Naive B cell (primary cell): ENCODE data around the gene BMP10. TPM values are rescaled to one million over a fixed set of nuclear protein-coding genes. Genes with fewer than 3 reads are reported as not detected.

ENCODE experiments used
- ATAC-seq, 2 donors: fragments of 150-1000 bp; cut with Tn5 transposase; 2 replicates each; pipeline ENCODE4 v1.10.0; 2021; ENCODE audit warnings: low read depth in 2 of 2, mild to moderate bottlenecking in 2 of 2, moderate library complexity in 2 of 2
- DNase-seq: peaks from one replicate; pipeline ENCODE4 v3.0.0; 2022
- H3K27ac Mint-ChIP-seq, 6 donors: one replicate each; pipeline ENCODE4 v1.8.0; 2020 to 2022; ENCODE audit warnings: mild to moderate bottlenecking in 6 of 6, mixed read lengths in 6 of 6, moderate library complexity in 5 of 6, inconsistent platforms in 2 of 6
- H3K27me3 Mint-ChIP-seq, 3 donors: one replicate each; pipeline ENCODE4 v1.8.0; 2021 to 2022; ENCODE audit warnings: mixed read lengths in 3 of 3, mild to moderate bottlenecking in 1 of 3
- H3K36me3 Mint-ChIP-seq, 2 donors: one replicate each; pipeline ENCODE4 v1.8.0; 2020 to 2022; ENCODE audit warnings: mixed read lengths in 2 of 2, inconsistent platforms in 1 of 2, mild to moderate bottlenecking in 1 of 2
- H3K4me1 Mint-ChIP-seq, 3 donors: one replicate each; pipeline ENCODE4 v1.8.0; 2020 to 2022; ENCODE audit warnings: mixed read lengths in 3 of 3, inconsistent platforms in 1 of 3, mild to moderate bottlenecking in 1 of 3, moderate library complexity in 1 of 3
- H3K4me3 Mint-ChIP-seq, 8 donors: one replicate each; pipeline ENCODE4 v1.8.0; 2020 to 2022; ENCODE audit warnings: mild to moderate bottlenecking in 8 of 8, mixed read lengths in 8 of 8, moderate library complexity in 8 of 8, inconsistent platforms in 2 of 8
- H3K9me3 Mint-ChIP-seq, 7 donors: one replicate each; pipeline ENCODE4 v1.8.0; 2020 to 2022; ENCODE audit warnings: mixed read lengths in 7 of 7, mild to moderate bottlenecking in 5 of 7, inconsistent platforms in 2 of 7, moderate library complexity in 1 of 7
- polyA plus RNA-seq, 6 donors: library from polyadenylated mRNA; unstranded; fragments of 300-500 nt; fragmentation: Illumina TruSeq; gene quantifications; one replicate each; pipeline ENCODE4 v1.2.3, GENCODE V29; 2021; ENCODE audit warnings: low read depth in 6 of 6

Gene BMP10
- polyA plus RNA-seq, 6 donors from 2014 or later = not detected

GRCh38 chr2:68855550-68855949 lies 15.6 kb downstream of the BMP10 start:
- DNase-seq (no peak), ATAC-seq (no peak)
- H3K9me3 Mint-ChIP-seq = peaks cover 0 to 3% (median 0%) of the 10 kb centered on the region in 7 donors
- H3K27me3 Mint-ChIP-seq = no peaks in the 10 kb centered on the region
- H3K4me1 Mint-ChIP-seq = peaks cover 12 to 15% (median 14%) of the 10 kb centered on the region in 3 donors
- H3K36me3 Mint-ChIP-seq = no peaks in the 10 kb centered on the region
- no peak overlapping the region for H3K27ac Mint-ChIP-seq
- no peak overlapping the region for H3K4me3 Mint-ChIP-seq

GRCh38 chr2:68854476-68854875 lies 16.7 kb downstream of the BMP10 start:
- Mint-ChIP-seq H3K27me3 (no peaks in the 10 kb centered on the region), H3K36me3 (no peaks in the 10 kb centered on the region), H3K4me1 (peaks cover 12 to 15% (median 14%) of the 10 kb centered on the region in 3 donors), H3K9me3 (peaks cover 0 to 3% (median 0%) of the 10 kb centered on the region in 7 donors), H3K4me3 (no peak overlapping the region), H3K27ac (no peak overlapping the region)
- ATAC-seq (no peak), DNase-seq (no peak)

DNA sequence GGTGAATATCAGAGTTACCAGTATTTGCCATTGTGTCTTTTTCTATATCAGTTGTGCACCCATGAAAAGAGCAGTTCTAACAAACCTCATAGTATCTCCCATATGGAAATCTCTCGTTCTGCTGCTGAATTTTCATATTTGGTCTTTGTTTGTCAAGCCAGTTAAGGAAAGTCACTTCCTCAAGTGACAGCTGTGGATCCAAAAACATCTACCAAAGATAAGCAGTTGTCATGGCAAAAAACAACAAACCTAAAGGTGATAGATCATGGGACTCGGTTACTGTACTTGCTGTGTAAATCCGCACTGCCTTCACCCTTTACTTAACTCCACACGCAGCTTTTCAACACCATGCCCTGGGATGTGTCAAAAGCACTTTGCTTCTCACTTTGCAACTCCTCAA lies 17.3 kb downstream of the BMP10 start:
- Mint-ChIP-seq H3K9me3 (peaks cover 0 to 3% (median 0%) of the 10 kb centered on the region in 7 donors), H3K27ac (no peak overlapping the region), H3K4me1 (peaks cover 12 to 15% (median 14%) of the 10 kb centered on the region in 3 donors), H3K27me3 (no peaks in the 10 kb centered on the region), H3K4me3 (no peak overlapping the region), H3K36me3 (no peaks in the 10 kb centered on the region)
- DNase-seq (no peak), ATAC-seq (no peak)

DNA sequence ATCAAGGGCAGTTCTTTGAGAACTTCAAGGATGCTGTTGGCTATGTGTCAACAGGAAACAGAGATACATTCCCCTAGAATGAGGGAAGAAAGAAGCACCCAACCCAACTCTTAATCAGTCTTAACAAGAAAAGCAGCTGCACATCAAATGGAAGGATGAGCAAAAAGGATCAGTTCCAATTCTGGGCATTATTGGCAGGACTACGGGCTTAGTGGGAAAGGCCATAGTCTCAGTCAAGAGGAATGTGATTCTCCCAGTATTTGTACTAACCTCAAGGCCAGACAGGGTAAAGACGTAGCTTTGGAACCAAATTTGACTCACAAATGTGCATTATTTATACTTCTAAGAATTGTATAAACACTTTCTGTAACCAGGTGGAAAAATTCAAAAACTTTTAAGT lies 18.2 kb downstream of the BMP10 start:
- no peak for DNase-seq
- ATAC-seq = no peak
- Mint-ChIP-seq H3K27me3 (peaks cover 0 to 5% (median 0%) of the 10 kb centered on the region in 3 donors), H3K4me1 (peaks cover 7 to 8% (median 7%) of the 10 kb centered on the region in 3 donors), H3K4me3 (no peak overlapping the region), H3K9me3 (peaks cover 0 to 3% (median 0%) of the 10 kb centered on the region in 7 donors), H3K36me3 (no peaks in the 10 kb centered on the region), H3K27ac (no peak overlapping the region)

- H3K9me3 Mint-ChIP-seq = peaks cover 0 to 3% (median 0%) of the 10 kb centered on the region in 7 donors
- no peak for ATAC-seq
- H3K4me3 Mint-ChIP-seq = no peak overlapping the region
- H3K27ac Mint-ChIP-seq = no peak overlapping the region
- no peak for DNase-seq
- H3K4me1 Mint-ChIP-seq = no peaks in the 10 kb centered on the region
- H3K36me3 Mint-ChIP-seq = no peaks in the 10 kb centered on the region
- peaks cover 9 to 21% (median 12%) of the 10 kb centered on the region in 3 donors for H3K27me3 Mint-ChIP-seq
These were observed 20.7 kb downstream of the BMP10 start for GRCh38 chr2:68850524-68850923.

DNA sequence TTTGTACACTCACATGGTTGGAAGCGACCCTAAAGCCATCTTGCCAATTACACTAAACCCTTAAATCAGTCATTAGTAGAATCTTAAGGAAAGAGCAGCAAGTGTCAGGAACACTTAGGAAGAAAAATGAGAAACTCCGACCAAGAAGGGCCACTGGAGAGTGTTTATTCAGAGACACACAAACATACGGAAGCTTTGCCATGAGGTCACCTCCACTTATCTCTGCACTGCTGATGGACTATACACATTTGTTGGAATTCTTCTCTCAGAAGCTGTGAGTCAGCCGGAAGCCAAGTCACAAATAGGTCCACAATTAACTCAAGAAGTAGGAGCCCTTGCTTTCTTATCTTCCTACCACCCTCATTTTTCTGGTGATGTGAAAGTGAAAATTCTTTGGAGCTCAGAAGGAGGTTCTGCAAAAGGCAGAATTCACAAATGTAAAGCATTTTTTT lies 21.6 kb downstream of the BMP10 start:
- H3K4me3 Mint-ChIP-seq = no peak overlapping the region
- ATAC-seq = no peak

DNA sequence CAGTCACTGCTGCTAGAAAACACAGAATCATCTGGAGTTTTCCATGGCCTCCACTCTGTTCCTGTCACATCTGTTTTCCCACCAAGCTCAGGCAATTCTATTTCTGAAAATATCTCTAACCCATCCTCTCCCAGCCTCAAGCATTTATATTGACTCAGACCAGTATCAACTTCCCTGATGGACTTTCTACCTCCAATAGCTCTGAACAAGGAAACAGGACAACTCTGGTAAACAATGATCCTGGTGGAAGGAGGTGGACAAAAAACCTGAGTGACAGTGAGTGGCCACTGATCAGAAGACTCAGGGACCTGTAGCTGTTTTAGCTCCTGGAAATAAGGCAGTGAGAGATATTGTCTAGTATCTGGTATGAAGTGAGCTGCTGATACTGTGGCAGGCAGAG lies 23.4 kb downstream of the BMP10 start:
- Mint-ChIP-seq H3K9me3 (no peaks in the 10 kb centered on the region), H3K36me3 (no peaks in the 10 kb centered on the region), H3K4me3 (no peak overlapping the region), H3K27ac (no peak overlapping the region), H3K4me1 (no peaks in the 10 kb centered on the region), H3K27me3 (peaks cover 9 to 21% (median 12%) of the 10 kb centered on the region in 3 donors)
- DNase-seq = no peak
- no peak for ATAC-seq

More for the DNA sequence above, 21.6 kb downstream of the BMP10 start:
- Mint-ChIP-seq H3K27me3 (peaks cover 9 to 21% (median 12%) of the 10 kb centered on the region in 3 donors), H3K4me1 (no peaks in the 10 kb centered on the region), H3K9me3 (no peaks in the 10 kb centered on the region), H3K36me3 (no peaks in the 10 kb centered on the region), H3K27ac (no peak overlapping the region)
- no peak for DNase-seq

DNA sequence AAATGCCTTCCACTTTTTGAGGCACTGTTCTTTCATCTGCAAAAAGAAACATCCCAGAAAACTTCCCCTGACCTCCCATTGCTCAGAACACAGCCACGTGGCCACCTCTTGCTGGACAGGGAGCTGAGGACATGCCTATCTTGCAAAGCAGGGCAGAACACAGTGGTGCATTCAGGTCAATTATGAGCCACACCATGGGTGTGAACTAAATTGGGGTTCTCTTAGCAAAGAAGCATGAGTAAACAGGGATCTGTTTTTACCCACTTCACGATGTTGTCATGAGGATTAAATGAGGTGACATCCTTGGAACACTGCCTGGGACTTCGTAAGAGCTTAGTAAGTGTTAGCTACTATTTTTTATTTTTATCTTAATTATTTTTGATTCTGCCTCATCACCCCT lies 25.1 kb downstream of the BMP10 start:
- DNase-seq = no peak

GRCh38 chr2:68845043-68845442 lies 26.2 kb downstream of the BMP10 start:
- ATAC-seq (no peak), DNase-seq (no peak)
- Mint-ChIP-seq H3K27me3 (peaks cover 9 to 21% (median 12%) of the 10 kb centered on the region in 3 donors), H3K4me1 (no peaks in the 10 kb centered on the region), H3K27ac (no peak overlapping the region), H3K36me3 (no peaks in the 10 kb centered on the region), H3K9me3 (no peaks in the 10 kb centered on the region), H3K4me3 (no peak overlapping the region)

More for the DNA sequence above, 25.1 kb downstream of the BMP10 start:
- Mint-ChIP-seq H3K4me3 (no peak overlapping the region), H3K4me1 (no peaks in the 10 kb centered on the region), H3K27me3 (peaks cover 9 to 21% (median 12%) of the 10 kb centered on the region in 3 donors), H3K36me3 (no peaks in the 10 kb centered on the region), H3K9me3 (no peaks in the 10 kb centered on the region), H3K27ac (no peak overlapping the region)
- ATAC-seq = no peak

DNA sequence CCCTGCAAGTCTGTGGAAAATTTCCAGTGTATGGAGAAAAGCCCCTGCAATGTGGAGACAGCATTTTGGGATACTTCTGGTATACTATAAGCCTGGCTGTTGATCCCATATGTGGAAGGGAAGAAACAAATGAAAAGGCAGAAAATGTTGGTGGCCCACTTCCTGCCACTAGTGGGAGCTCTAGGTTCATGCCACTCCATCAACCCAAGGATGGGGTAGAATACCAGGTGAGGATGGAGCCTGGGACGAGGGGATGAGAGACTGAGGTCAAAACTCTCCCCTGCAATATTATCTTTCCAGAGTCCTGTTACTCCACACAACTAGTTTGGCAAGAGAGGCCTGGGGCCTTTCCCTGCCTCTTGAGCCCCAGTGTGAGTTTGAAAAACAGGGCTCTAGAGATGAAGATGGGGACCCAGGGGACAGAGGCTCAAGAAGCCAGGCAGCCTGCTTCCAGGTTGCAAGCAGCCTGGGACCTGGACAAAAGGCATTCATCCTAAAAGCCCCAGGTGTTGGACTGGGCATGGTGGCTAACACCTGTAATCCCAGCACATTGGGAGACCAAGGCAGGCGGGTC lies 31.9 kb downstream of the BMP10 start:
- no peaks in the 10 kb centered on the region for H3K36me3 Mint-ChIP-seq
- ATAC-seq (no peak), DNase-seq (no peak)
- H3K27me3 Mint-ChIP-seq = no peaks in the 10 kb centered on the region
- no peak overlapping the region for H3K27ac Mint-ChIP-seq
- no peaks in the 10 kb centered on the region for H3K9me3 Mint-ChIP-seq
- no peak overlapping the region for H3K4me3 Mint-ChIP-seq
- peaks cover 13 to 29% (median 19%) of the 10 kb centered on the region in 3 donors for H3K4me1 Mint-ChIP-seq

- ATAC-seq (no peak), DNase-seq (no peak)
- H3K9me3 Mint-ChIP-seq = no peaks in the 10 kb centered on the region
- H3K4me1 Mint-ChIP-seq = peaks cover 17 to 35% (median 24%) of the 10 kb centered on the region in 3 donors
- H3K27ac Mint-ChIP-seq = no peak overlapping the region
- no peaks in the 10 kb centered on the region for H3K36me3 Mint-ChIP-seq
- H3K27me3 Mint-ChIP-seq = no peaks in the 10 kb centered on the region
- H3K4me3 Mint-ChIP-seq = no peak overlapping the region
These were observed 32.6 kb downstream of the BMP10 start for GRCh38 chr2:68838641-68839040.

DNA sequence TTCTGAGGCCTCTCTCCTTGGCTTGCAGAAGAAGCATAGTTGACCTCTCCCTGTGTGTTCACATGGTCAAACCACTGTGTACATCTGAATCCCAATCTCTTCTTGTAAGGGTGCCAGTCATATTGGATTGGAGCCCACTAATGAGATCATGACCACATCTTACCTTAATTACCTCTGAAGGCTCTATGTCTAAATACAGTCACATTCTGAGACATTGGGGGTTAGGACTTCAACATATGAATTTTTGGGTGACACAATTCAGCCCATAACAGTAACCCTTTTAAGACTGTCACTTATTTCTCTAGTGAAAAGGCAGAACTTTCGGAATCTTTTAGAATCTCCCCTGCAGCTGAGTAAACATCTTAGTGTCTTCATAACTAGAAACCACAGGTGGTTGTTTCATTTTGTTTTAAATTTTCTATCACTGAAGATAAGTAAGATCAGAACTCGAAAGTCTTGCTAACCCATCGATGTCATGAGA lies 33.3 kb downstream of the BMP10 start:
- H3K27ac Mint-ChIP-seq = no peak overlapping the region
- DNase-seq (no peak), ATAC-seq (no peak)
- no peaks in the 10 kb centered on the region for H3K36me3 Mint-ChIP-seq
- peaks cover 24 to 41% (median 29%) of the 10 kb centered on the region in 3 donors for H3K4me1 Mint-ChIP-seq
- no peaks in the 10 kb centered on the region for H3K9me3 Mint-ChIP-seq
- no peaks in the 10 kb centered on the region for H3K27me3 Mint-ChIP-seq
- peak overlapping the region in 1 of 8 donors; percentile 10 for H3K4me3 Mint-ChIP-seq

GRCh38 chr2:68837164-68837860 lies 33.9 kb downstream of the BMP10 start:
- Mint-ChIP-seq H3K27ac (peak overlapping the region in 2 of 6 donors; percentile 63 to 80), H3K4me1 (peaks cover 30 to 47% (median 35%) of the 10 kb centered on the region in 3 donors), H3K27me3 (no peaks in the 10 kb centered on the region), H3K9me3 (no peaks in the 10 kb centered on the region), H3K36me3 (no peaks in the 10 kb centered on the region), H3K4me3 (peak overlapping the region in 1 of 8 donors; percentile 7)
- DNase-seq (peak; percentile 42), ATAC-seq (peak; percentile 44 to 58)

DNA sequence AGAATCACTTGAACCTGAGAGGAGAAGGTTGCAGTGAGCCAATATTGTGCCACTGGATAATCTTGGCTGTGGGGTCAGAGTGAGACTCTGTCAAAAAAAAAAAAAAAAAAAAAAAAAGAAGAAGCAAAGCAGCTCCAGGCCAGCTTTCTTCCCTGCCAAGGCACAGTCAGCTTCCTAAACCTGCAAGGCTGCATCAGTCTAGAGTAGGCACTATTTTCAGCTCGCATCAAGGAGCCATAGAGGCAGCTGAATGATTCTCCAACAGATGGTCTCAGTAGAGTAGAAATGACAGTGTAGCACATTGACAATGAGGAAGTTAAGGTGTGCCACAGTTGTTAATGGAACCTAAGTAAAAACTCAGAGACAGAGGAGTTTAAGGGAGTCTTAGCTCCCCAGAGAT lies 35.6 kb downstream of the BMP10 start:
- Mint-ChIP-seq H3K36me3 (no peaks in the 10 kb centered on the region), H3K4me1 (peaks cover 42 to 63% (median 49%) of the 10 kb centered on the region in 3 donors), H3K4me3 (peak overlapping the region in 3 of 8 donors; percentile 10 to 50 (median 15)), H3K27ac (peak overlapping the region in 1 of 6 donors; percentile 52), H3K27me3 (no peaks in the 10 kb centered on the region), H3K9me3 (no peaks in the 10 kb centered on the region)
- DNase-seq = peak; percentile 43
- ATAC-seq = peak; percentile 83 to 85
